K562 (cell line): ENCODE measurements around the gene FBN3. TPM values are rescaled to one million over a fixed set of nuclear protein-coding genes. Genes with fewer than 3 reads are reported as not detected.

Experiments
- ATAC-seq: fragments of 200-7000 bp; cut with Tn5 transposase; 3 replicates; pipeline ENCODE4 v1.9.1; 2020; ENCODE audit warnings: moderate library complexity
- BruUV-seq: library from RNA; stranded (reverse); fragments of 400-500 nt; replicated peaks from 2 replicates; lab custom pipeline; 2021; lab: Mats Ljungman, UMichigan
- CTCF ChIA-PET: fragments of 300-600 bp; formaldehyde crosslinking; extraction: SDS; loops from one replicate; lab custom pipeline; 2021; ENCODE audit warnings: low intra/inter-chr PET ratio; lab: Yijun Ruan, JAX
- POLR2A ChIA-PET: fragments of 300-600, 350-650 bp; sonication (Branson Sonifier 250); formaldehyde crosslinking; extraction: SDS; loops from one replicate; lab custom pipeline; 2021; ENCODE audit warnings: antibody characterized with exemption, inconsistent platforms; lab: Yijun Ruan, JAX
- DNase-seq, 4 experiments: peaks; one replicate each; pipeline versions ENCODE4 v3.0.0 to v3.0.0-alpha.2; 2011 to 2018; ENCODE audit warnings: low spot score in 3 of 4, mixed read lengths in 3 of 4; ENCODE audit errors: extremely low read depth in 1 of 4
- FAIRE-seq: peaks from 2 replicates; lab custom pipeline; 2011; peaks lifted over from hg19 to GRCh38; lab: Jason Lieb, UNC
- H2AFZ ChIP-seq: 2 replicates; pipeline ENCODE4 v1.6.0; 2011; ENCODE audit warnings: low read depth, low read length, control low read depth, inconsistent platforms
- H3K27ac ChIP-seq: fragments of 200-600 bp; 3 replicates; pipeline ENCODE4 v1.8.0; 2011; ENCODE audit warnings: low read depth, mild to moderate bottlenecking, control low read depth, inconsistent platforms, low read length, moderate library complexity, mixed read lengths; ENCODE audit errors: extremely low read depth
- H3K27me3 ChIP-seq, 2 experiments: fragments of 300-600 bp in 1 of 2; 2 replicates in 1 of 2; 3 replicates in 1 of 2; pipeline versions ENCODE4 v1.6.0 to v1.8.0; 2011; ENCODE audit warnings: inconsistent platforms in 2 of 2, low read length in 2 of 2, mild to moderate bottlenecking in 1 of 2, mixed read lengths in 1 of 2, moderate library complexity in 1 of 2; ENCODE audit not compliant: control insufficient read depth in 2 of 2, insufficient read depth in 2 of 2
- H3K36me3 ChIP-seq: fragments of 300-600 bp; 3 replicates; pipeline ENCODE4 v1.8.0; 2011; ENCODE audit warnings: mild to moderate bottlenecking, low read length, inconsistent platforms; ENCODE audit not compliant: control insufficient read depth, insufficient read depth
- H3K4me1 ChIP-seq, 2 experiments: fragments of 200-600 bp in 1 of 2; replicated peaks in 1 of 2; 2 replicates in 1 of 2; 3 replicates in 1 of 2; pipeline versions ENCODE4 v1.5.1 to v1.8.0; 2011; ENCODE audit warnings: inconsistent platforms in 2 of 2, low read length in 2 of 2, mild to moderate bottlenecking in 1 of 2, mixed read lengths in 1 of 2, moderate library complexity in 1 of 2; ENCODE audit not compliant: control insufficient read depth in 2 of 2, insufficient read depth in 2 of 2
- H3K4me2 ChIP-seq: 2 replicates; pipeline ENCODE4 v1.6.1; 2011; ENCODE audit warnings: low read length, control low read depth, inconsistent platforms, mixed read lengths; ENCODE audit not compliant: insufficient read depth
- H3K4me3 ChIP-seq: fragments of 200-600 bp; sonication (generic), shearing (Covaris generic); 2 replicates; pipeline ENCODE4 v1.5.1; 2016; ENCODE audit warnings: control low read depth, inconsistent platforms
- H3K79me2 ChIP-seq: fragments of 200-600 bp; 3 replicates; pipeline ENCODE4 v1.8.0; 2011; ENCODE audit warnings: low read length, inconsistent platforms; ENCODE audit not compliant: control insufficient read depth, insufficient read depth
- H3K9ac ChIP-seq, 2 experiments: 2 replicates each; pipeline versions ENCODE4 v1.6.0 to v1.6.1; 2011; ENCODE audit warnings: low read depth in 2 of 2, low read length in 2 of 2, control low read depth in 1 of 2, inconsistent platforms in 1 of 2, mild to moderate bottlenecking in 1 of 2, mixed read lengths in 1 of 2; ENCODE audit not compliant: insufficient read depth in 1 of 2
- H3K9me1 ChIP-seq: one replicate; pipeline ENCODE4 v1.6.0; 2011; ENCODE audit warnings: inconsistent platforms, mild to moderate bottlenecking, low read length, moderate library complexity; ENCODE audit not compliant: control insufficient read depth, insufficient read depth
- H3K9me3 ChIP-seq: replicated peaks from 2 replicates; pipeline ENCODE4 v1.5.1; 2011; ENCODE audit warnings: low read depth, low read length, inconsistent platforms; ENCODE audit not compliant: control insufficient read depth, insufficient read depth
- H4K20me1 ChIP-seq: replicated peaks from 2 replicates; pipeline ENCODE4 v1.6.1; 2011; ENCODE audit warnings: low read length, inconsistent platforms, mixed read lengths; ENCODE audit not compliant: control insufficient read depth, insufficient read depth
- HDAC3 ChIP-seq: fragments of 450-650 bp; IDR thresholded peaks from 2 replicates; pipeline ENCODE4 v1.6.1; 2018; ENCODE audit warnings: borderline replicate concordance, mild to moderate bottlenecking, moderate library complexity; ENCODE audit not compliant: partially characterized antibody
- MEF2A ChIP-seq: IDR thresholded peaks from 2 replicates; pipeline ENCODE4 v1.6.1; 2011; ENCODE audit warnings: low read depth, mild to moderate bottlenecking, low read length, moderate library complexity; ENCODE audit not compliant: control insufficient read depth
- MIER1 ChIP-seq: fragments of 450-650 bp; IDR thresholded peaks from 2 replicates; pipeline ENCODE4 v1.6.1; 2016; ENCODE audit warnings: antibody characterized with exemption, mild to moderate bottlenecking, low read depth
- YY1 ChIP-seq, 3 experiments: IDR thresholded peaks; 2 replicates each; pipeline ENCODE4 v1.6.1; 2011; ENCODE audit warnings: low read length in 2 of 3, mild to moderate bottlenecking in 2 of 3, moderate library complexity in 2 of 3, borderline replicate concordance in 1 of 3, control low read depth in 1 of 3, low read depth in 1 of 3; ENCODE audit not compliant: insufficient read depth in 3 of 3, insufficient replicate concordance in 2 of 3, control insufficient read depth in 1 of 3, insufficient read length in 1 of 3; ENCODE audit errors: extremely low read depth in 1 of 3
- ZBTB8A ChIP-seq: fragments of 450-650 bp; IDR thresholded peaks from 2 replicates; pipeline ENCODE4 v1.6.1; 2018; ENCODE audit warnings: mild to moderate bottlenecking, moderate library complexity; ENCODE audit not compliant: partially characterized antibody
- WGBS: fragments of 100-300 bp; shearing (Covaris generic); methylation state at CpG from one replicate; pipeline ENCODE4 v1.1.6; 2016; ENCODE audit warnings: low coverage, mixed read lengths; ENCODE audit not compliant: insufficient coverage; ENCODE audit errors: missing lambda C conversion rate; 5-methylcytosine and 5-hydroxymethylcytosine counted together
- in situ Hi-C: fragments of 300-500 bp; cut with MboI; formaldehyde crosslinking; loops from 4 replicates; pipeline ENCODE4 v1.15.0; 2018; ENCODE audit warnings: inconsistent platforms, mixed read lengths
- intact Hi-C: fragments of 100-400 bp; cut with micrococcal nuclease; formaldehyde crosslinking; loops from 2 replicates; pipeline ENCODE4 v1.14.2; 2022
- polyA plus RNA-seq, 8 experiments: library from polyadenylated mRNA; depleted of rRNA in 4 of 8; stranded (reverse) in 5 of 8; unstranded in 3 of 8; fragments of >200 nt; fragmentation: Nextera tagmentation in 2 of 8; fragmentation: Illumina TruSeq in 1 of 8; extraction: Ambion mirVana in 2 of 8; extraction: Trizol in 1 of 8; gene quantifications; 2 replicates each; pipeline versions ENCODE4 v1.2.1 to v1.2.3, GENCODE V29; 2011 to 2014; ENCODE audit warnings: inconsistent platforms in 1 of 8, missing spikeins in 1 of 8
- total RNA-seq, 7 experiments: library from RNA; depleted of rRNA in 6 of 7; stranded (reverse); fragments of >200 nt in 6 of 7; fragmentation: Illumina TruSeq in 2 of 7; extraction: Trizol in 2 of 7; gene quantifications; 2 replicates each; pipeline versions ENCODE4 v1.2.1 to v1.2.3, GENCODE V29; 2011 to 2021; ENCODE audit warnings: low replicate concordance in 1 of 7
- TF ChIP-seq, protein P1 (sequence below), 2 experiments: fragments of 450-650 bp; IDR thresholded peaks; 2 replicates each; pipeline ENCODE4 v1.6.1; 2016; ENCODE audit warnings: mild to moderate bottlenecking in 2 of 2, borderline replicate concordance in 1 of 2, low read depth in 1 of 2, moderate library complexity in 1 of 2
- TF ChIP-seq, protein P2 (sequence below): sonication (generic); formaldehyde crosslinking; IDR thresholded peaks from 2 replicates; pipeline ENCODE4 v1.8.0; 2022; ENCODE audit warnings: mild to moderate bottlenecking, missing genetic modification reagents

Gene FBN3
- total and polyA plus RNA-seq, 9 of the 15 experiments (the other 6 are each of a cell fraction or from before 2014, with no cell fraction given), result under 0.01 to 0.29 (median 0.01) TPM; not detected in 4

DNA sequence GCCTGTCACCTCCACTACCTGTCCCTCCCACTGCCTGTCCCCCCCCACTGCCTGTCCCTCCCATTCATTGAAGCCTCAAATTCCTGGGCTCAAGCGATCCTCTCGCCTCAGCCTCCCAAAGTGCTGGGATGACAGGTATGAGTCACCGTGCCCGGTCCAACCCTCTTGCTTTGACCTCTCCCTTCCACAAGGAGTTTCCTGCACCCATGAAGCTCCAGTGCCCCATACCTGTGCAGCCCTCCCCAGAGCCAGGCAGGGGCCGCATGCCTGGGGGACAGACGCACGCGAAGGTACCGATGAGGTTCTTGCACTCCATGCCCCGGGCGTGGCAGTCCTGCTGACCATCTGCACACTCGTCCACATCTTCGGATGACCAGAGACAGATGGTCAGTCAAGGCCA lies 62.5 kb downstream of the FBN3 start:
- no TSS peak for BruUV-seq
- FAIRE-seq (no peak), DNase-seq (no peak), ATAC-seq (no peak)
- WGBS, result 82% methylated on average over 11 of the region's 13 CpGs
- H3K9me1 ChIP-seq, result no peaks in the 10 kb centered on the region
- H3K79me2 ChIP-seq, result no peaks in the 10 kb centered on the region
- peak overlapping the region; percentile 84; the same call in 2 of the 3 replicates for H3K27ac ChIP-seq
- H3K9me3 ChIP-seq, result no peaks in the 10 kb centered on the region; the same call in 1 of the 2 replicates
- peak overlapping the region in 1 of 2 experiments; percentile 84; a peak in 2 of 4 replicates for H3K9ac ChIP-seq
- H3K4me3 ChIP-seq, result no peak overlapping the region
- H3K4me2 ChIP-seq, result no peak overlapping the region
- H3K4me1 ChIP-seq, result peaks cover 15 to 48% of the 10 kb centered on the region in 2 experiments
- intact Hi-C loops, result loop anchor here (5.0 kb wide), 1 partner anchor 55 kb away; no protein-coding TSS in a partner anchor
- no peaks in the 10 kb centered on the region for H3K36me3 ChIP-seq
- in situ Hi-C loops, result no loop called here
- ChIA-PET POLR2A (interaction anchor here (1.4 kb wide), 1 partner anchor 21 kb away, joined by 3 read pairs; no protein-coding TSS in a partner anchor), CTCF (no interaction called here)
- no peaks in the 10 kb centered on the region for H4K20me1 ChIP-seq
- H2AFZ ChIP-seq, result peak overlapping the region; percentile 98
- no peaks in the 10 kb centered on the region for H3K27me3 ChIP-seq
- TF ChIP-seq YY1 (IDR thresholded peaks at IDR 0.05; ENCODE audit: borderline replicate concordance in 1 of 3, control insufficient read depth in 1 of 3, extremely low read depth in 1 of 3, insufficient read depth in 3 of 3, insufficient read length in 1 of 3, insufficient replicate concordance in 2 of 3, low read depth in 1 of 3, low read length in 2 of 3) (no peak), ZBTB8A (no peak), MEF2A (no peak), MIER1 (no peak), HDAC3 (no peak)
- TF ChIP-seq, protein P1, sequence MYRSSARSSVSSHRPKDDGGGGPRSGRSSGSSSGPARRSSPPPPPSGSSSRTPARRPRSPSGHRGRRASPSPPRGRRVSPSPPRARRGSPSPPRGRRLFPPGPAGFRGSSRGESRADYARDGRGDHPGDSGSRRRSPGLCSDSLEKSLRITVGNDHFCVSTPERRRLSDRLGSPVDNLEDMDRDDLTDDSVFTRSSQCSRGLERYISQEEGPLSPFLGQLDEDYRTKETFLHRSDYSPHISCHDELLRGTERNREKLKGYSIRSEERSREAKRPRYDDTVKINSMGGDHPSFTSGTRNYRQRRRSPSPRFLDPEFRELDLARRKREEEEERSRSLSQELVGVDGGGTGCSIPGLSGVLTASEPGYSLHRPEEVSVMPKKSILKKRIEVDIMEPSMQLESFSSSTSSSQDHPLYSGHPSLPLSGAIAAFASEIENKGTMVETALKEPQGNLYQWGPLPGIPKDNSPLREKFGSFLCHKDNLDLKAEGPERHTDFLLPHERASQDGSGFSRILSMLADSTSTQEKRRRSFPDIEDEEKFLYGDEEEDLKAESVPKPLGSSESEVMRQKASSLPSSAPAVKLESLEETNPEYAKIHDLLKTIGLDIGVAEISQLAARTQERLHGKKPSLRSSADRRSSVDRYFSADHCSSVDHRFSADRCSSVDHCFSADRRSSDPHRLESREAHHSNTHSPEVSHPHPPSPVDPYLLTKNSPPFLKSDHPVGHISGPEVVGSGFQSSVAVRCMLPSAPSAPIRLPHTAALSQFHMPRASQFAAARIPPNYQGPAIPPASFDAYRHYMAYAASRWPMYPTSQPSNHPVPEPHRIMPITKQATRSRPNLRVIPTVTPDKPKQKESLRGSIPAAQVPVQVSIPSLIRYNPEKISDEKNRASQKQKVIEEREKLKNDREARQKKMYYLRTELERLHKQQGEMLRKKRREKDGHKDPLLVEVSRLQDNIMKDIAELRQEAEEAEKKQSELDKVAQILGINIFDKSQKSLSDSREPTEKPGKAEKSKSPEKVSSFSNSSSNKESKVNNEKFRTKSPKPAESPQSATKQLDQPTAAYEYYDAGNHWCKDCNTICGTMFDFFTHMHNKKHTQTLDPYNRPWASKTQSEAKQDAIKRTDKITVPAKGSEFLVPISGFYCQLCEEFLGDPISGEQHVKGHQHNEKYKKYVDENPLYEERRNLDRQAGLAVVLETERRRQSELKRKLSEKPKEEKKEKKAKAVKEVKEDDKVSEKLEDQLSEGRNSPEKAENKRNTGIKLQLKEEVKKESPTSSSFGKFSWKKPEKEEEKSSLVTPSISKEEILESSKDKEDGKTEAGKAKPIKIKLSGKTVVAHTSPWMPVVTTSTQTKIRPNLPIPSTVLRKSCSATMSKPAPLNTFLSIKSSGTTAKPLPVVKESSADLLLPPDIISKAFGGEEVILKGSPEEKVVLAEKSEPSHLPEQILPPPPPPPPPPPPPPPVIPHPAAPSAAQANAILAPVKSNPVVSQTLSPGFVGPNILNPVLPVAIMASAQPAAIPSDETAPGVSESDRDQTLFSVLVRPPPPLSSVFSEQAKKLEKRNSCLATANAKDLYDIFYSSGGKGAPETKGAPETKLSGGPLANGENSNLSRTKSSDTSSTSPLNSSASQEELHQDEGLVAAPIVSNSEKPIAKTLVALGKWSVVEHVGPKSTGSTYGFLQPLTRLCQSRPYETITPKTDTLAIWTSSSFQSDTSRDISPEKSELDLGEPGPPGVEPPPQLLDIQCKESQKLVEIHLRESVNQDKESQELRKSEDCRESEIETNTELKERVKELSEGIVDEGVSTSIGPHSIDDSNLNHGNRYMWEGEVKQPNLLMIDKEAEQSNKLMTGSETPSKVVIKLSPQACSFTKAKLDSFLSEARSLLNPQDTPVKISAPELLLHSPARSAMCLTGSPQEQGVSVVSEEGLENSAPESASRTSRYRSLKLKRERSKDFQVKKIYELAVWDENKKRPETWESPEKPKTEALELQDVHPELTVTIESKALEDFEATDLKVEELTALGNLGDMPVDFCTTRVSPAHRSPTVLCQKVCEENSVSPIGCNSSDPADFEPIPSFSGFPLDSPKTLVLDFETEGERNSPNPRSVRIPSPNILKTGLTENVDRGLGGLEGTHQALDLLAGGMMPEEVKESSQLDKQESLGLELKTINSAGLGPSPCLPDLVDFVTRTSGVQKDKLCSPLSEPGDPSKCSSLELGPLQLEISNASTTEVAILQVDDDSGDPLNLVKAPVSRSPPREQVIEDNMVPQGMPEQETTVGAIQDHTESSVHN (IDR thresholded peaks at IDR 0.05; ENCODE audit: borderline replicate concordance in 1 of 2, low read depth in 1 of 2), result no peak
- TF ChIP-seq, protein P2, sequence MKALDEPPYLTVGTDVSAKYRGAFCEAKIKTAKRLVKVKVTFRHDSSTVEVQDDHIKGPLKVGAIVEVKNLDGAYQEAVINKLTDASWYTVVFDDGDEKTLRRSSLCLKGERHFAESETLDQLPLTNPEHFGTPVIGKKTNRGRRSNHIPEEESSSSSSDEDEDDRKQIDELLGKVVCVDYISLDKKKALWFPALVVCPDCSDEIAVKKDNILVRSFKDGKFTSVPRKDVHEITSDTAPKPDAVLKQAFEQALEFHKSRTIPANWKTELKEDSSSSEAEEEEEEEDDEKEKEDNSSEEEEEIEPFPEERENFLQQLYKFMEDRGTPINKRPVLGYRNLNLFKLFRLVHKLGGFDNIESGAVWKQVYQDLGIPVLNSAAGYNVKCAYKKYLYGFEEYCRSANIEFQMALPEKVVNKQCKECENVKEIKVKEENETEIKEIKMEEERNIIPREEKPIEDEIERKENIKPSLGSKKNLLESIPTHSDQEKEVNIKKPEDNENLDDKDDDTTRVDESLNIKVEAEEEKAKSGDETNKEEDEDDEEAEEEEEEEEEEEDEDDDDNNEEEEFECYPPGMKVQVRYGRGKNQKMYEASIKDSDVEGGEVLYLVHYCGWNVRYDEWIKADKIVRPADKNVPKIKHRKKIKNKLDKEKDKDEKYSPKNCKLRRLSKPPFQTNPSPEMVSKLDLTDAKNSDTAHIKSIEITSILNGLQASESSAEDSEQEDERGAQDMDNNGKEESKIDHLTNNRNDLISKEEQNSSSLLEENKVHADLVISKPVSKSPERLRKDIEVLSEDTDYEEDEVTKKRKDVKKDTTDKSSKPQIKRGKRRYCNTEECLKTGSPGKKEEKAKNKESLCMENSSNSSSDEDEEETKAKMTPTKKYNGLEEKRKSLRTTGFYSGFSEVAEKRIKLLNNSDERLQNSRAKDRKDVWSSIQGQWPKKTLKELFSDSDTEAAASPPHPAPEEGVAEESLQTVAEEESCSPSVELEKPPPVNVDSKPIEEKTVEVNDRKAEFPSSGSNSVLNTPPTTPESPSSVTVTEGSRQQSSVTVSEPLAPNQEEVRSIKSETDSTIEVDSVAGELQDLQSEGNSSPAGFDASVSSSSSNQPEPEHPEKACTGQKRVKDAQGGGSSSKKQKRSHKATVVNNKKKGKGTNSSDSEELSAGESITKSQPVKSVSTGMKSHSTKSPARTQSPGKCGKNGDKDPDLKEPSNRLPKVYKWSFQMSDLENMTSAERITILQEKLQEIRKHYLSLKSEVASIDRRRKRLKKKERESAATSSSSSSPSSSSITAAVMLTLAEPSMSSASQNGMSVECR (CRISPR knock-in tag), result no peak
